AG04449 (cell line): ENCODE results near the gene SRRM2.

Experiments
- CTCF ChIA-PET: fragments of 350-600 bp; formaldehyde crosslinking; extraction: SDS; loops from one replicate; lab custom pipeline; 2021; ENCODE audit warnings: antibody characterized with exemption; lab: Yijun Ruan, JAX
- POLR2A ChIA-PET: fragments of 400-600, 350-600 bp; formaldehyde crosslinking; extraction: SDS; loops from one replicate; lab custom pipeline; 2020; ENCODE audit warnings: antibody characterized with exemption, inconsistent platforms; lab: Yijun Ruan, JAX
- DNase-seq: peaks from one replicate; pipeline ENCODE4 v3.0.0-alpha.2; 2010; ENCODE audit warnings: low read depth, low spot score
- H3K4me3 ChIP-seq: 2 replicates; pipeline ENCODE4 v1.5.1; 2011; ENCODE audit warnings: low read depth, mild to moderate bottlenecking, control low read depth, low read length
- TF ChIP-seq, protein P1 (sequence below): IDR thresholded peaks from one replicate; pipeline ENCODE4 v1.5.1; 2011; ENCODE audit warnings: mild to moderate bottlenecking, moderate library complexity, low read length, control low read depth, inconsistent platforms; ENCODE audit not compliant: insufficient read depth; ENCODE audit errors: missing control alignments

SRRM2 gene

DNA sequence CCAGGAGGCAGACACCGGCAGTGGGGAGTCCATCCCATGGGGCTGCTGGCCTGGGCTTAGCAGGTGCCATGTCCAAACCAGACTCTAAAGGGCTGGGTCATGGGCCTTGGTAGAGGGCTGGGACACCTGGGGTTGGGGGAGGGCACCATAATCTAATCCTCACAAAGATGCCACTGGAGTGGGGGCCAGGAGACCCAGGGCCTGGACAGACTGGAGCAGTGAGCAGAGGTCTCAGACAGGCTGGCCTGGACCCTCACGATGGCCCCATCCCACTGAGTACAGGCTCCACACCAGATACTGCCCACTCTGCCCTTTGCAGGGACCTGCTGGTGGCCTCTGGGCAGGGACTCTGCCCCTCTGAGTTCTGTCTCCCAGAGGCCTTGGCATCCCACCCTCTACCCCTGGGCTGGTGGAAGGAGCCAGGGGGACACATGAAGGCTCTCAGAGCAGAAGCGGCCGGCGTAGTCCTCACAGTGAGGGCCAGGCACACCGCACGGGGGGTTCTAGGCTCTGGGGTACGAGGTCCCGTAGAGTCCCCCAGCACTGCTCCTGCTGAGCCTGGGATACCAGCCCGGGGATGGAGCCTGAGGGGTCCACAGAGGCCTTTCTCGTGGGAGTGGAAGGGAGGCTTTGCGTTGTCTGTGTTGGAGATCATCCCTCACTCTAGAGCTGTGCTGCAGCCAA lies 10.0 kb upstream of the SRRM2 start:
- CTCF ChIA-PET = no interaction called here
- no peak overlapping the region for H3K4me3 ChIP-seq
- POLR2A ChIA-PET = no interaction called here
- DNase-seq = no peak
- TF ChIP-seq, protein P1, sequence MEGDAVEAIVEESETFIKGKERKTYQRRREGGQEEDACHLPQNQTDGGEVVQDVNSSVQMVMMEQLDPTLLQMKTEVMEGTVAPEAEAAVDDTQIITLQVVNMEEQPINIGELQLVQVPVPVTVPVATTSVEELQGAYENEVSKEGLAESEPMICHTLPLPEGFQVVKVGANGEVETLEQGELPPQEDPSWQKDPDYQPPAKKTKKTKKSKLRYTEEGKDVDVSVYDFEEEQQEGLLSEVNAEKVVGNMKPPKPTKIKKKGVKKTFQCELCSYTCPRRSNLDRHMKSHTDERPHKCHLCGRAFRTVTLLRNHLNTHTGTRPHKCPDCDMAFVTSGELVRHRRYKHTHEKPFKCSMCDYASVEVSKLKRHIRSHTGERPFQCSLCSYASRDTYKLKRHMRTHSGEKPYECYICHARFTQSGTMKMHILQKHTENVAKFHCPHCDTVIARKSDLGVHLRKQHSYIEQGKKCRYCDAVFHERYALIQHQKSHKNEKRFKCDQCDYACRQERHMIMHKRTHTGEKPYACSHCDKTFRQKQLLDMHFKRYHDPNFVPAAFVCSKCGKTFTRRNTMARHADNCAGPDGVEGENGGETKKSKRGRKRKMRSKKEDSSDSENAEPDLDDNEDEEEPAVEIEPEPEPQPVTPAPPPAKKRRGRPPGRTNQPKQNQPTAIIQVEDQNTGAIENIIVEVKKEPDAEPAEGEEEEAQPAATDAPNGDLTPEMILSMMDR = no peak

DNA sequence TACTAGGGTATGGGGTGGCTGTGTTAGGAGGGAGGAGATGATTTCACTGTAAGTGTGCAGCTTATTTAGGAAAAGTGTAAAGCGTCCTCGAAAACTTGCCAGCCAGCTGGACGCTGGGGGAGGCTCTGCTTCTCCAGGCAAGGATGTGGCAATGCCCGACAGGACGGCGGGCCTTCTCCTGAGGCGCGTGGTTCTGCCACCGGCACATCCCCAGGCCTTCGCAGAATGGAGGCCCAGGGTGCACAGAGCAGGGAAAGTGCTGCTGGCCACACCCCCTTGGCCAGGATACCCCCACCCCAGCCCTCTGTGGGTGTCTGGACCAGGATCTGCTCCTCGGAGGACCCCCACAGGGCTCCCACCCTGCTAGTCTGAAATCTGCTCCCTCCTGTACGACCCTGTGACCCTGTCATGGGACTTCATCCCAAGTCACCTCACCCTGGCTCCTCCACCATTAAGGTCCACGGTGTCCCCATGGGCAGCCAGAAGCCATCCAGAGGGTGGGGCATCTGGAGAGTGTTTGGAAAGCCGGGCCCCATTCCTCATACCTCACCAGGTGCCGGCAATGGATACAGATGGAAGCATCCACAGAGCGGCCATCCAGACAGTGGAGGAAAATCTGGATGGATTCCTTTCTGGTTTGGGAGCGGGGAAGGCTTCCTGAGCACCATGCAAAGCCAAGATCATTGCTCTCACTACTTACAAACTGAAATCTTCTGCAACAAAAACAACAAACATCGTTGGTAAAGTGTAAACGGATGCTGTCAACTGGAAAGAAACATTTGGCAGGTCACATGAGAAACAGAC lies 9.2 kb upstream of the SRRM2 start:
- TF ChIP-seq, protein P1 = no peak
- DNase-seq = no peak
- ChIA-PET POLR2A (no interaction called here), CTCF (no interaction called here)
- H3K4me3 ChIP-seq = no peak overlapping the region

DNA sequence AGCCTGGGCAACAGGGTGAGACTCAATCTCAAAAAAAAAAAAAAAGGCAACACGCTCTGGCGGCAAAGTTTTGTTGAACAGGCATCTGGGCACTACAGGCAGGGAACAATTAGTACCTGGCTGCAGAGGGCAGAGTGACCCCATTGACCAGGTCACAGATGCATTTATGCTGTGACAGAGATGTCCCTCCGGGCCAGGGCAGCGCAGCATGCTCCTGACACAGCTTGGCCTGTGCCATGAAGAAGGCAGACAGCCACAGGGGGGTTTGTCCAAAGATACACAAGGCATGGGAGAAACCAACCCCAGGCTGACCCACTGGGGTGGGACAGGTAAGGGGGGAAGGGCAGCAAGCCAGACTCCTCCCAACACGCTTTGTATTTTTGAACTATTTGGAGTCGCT lies 7.7 kb upstream of the SRRM2 start:
- no peak for DNase-seq
- TF ChIP-seq, protein P1 = no peak
- POLR2A ChIA-PET = no interaction called here
- no peak overlapping the region for H3K4me3 ChIP-seq
- CTCF ChIA-PET = no interaction called here

DNA sequence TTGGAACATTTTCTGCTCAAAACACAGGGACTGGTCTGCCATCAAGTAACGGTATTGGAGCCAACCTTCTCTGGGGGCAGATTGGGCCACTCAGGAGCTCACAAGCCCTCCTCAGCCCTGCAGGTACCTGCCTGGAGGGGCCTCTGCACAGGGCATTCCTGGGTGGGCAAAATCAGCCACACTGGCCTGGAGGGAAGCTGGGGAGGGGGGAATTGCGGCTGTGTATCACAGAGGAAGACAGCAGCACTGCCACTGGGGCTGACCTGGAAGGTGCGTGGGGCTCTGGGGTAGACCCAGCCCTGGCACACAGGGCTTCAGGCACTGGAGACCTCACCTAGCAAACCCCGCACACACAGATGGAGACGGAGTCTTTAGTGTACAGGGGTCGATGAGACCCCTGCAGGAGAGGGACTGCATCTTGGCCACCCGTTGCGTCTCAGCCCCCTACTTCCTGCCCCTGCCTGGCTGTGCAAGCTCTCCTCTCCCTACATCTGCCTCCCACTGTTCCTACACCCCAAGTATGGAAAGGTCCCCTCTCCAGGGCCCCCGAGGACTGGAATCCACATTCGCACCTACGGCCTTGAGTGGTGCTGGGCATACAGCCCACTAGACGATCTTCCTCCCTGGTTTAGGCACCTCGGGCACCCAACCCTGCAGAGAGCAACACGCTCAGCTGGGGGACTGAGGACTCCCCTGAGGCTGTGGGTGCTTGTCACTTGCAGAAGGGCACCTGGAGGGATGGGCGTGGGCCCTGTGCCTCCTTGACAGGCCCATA lies 7.1 kb upstream of the SRRM2 start:
- CTCF ChIA-PET = no interaction called here
- H3K4me3 ChIP-seq = no peak overlapping the region
- no peak for DNase-seq
- TF ChIP-seq, protein P1 = no peak
- POLR2A ChIA-PET = no interaction called here

DNA sequence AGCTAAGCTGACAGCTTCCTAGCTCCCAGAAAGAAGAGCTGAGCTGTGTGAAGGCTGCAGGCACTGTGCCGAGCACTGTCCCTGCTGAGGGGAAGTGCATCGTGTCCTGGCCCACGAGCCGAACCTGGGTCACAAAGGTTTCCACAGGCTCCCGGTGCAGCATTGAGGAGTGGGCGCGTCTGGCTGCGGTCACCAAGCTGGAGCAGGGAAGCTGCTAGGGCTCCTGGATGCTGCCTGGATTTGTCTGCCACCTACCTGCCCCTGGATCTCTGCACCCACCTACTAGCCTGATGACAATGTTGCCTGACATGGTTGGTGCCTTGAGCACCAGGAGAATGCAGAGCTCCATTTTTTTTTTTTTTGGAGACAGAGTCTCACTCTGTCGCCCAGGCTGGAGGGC lies 6.5 kb upstream of the SRRM2 start:
- ChIA-PET POLR2A (no interaction called here), CTCF (no interaction called here)
- no peak overlapping the region for H3K4me3 ChIP-seq
- no peak for DNase-seq
- TF ChIP-seq, protein P1 = no peak
